Loucy (cell line): ENCODE results near the gene IFNA5.

Experiments
- H2AFZ ChIP-seq: fragments of 200-600 bp; sonication (generic); 2 replicates; pipeline ENCODE4 v1.6.0; 2016; ENCODE audit warnings: antibody characterized with exemption, mild to moderate bottlenecking, low read length, moderate library complexity
- H3F3A ChIP-seq: fragments of 200-600 bp; 2 replicates; pipeline ENCODE4 v1.6.0; 2016; ENCODE audit warnings: antibody characterized with exemption, low read depth, mild to moderate bottlenecking
- H3K27me3 ChIP-seq: fragments of 200-600 bp; sonication (generic); 2 replicates; pipeline ENCODE4 v1.6.1; 2014; ENCODE audit warnings: low read length, mild to moderate bottlenecking; ENCODE audit not compliant: insufficient read depth, poor library complexity, severe bottlenecking
- H3K36me3 ChIP-seq: fragments of 200-600 bp; sonication (generic); 2 replicates; pipeline ENCODE4 v1.6.1; 2016; ENCODE audit warnings: low read length; ENCODE audit not compliant: insufficient read depth
- H3K4me1 ChIP-seq: fragments of 200-600 bp; sonication (generic); 2 replicates; pipeline ENCODE4 v1.5.1; 2014; ENCODE audit warnings: low read length, mild to moderate bottlenecking; ENCODE audit not compliant: insufficient read depth, poor library complexity, severe bottlenecking
- H3K4me2 ChIP-seq: fragments of 200-600 bp; sonication (generic); 2 replicates; pipeline ENCODE4 v1.6.0; 2014; ENCODE audit warnings: antibody characterized with exemption, low read length, low read depth, mild to moderate bottlenecking; ENCODE audit not compliant: poor library complexity, severe bottlenecking
- H3K4me3 ChIP-seq: fragments of 200-600 bp; sonication (generic); 2 replicates; pipeline ENCODE4 v1.5.1; 2014; ENCODE audit warnings: low read length, mild to moderate bottlenecking, mixed read lengths; ENCODE audit not compliant: poor library complexity, severe bottlenecking
- H3K79me2 ChIP-seq: fragments of 200-600 bp; sonication (generic); 2 replicates; pipeline ENCODE4 v1.6.1; 2014; ENCODE audit warnings: low read length; ENCODE audit not compliant: insufficient read depth
- H3K9ac ChIP-seq: fragments of 200-600 bp; sonication (generic); 2 replicates; pipeline ENCODE4 v1.6.0; 2014; ENCODE audit warnings: mild to moderate bottlenecking, low read depth, low read length, moderate library complexity; ENCODE audit not compliant: poor library complexity, severe bottlenecking
- H3K9me2 ChIP-seq: fragments of 200-600 bp; sonication (generic); replicated peaks from 2 replicates; pipeline ENCODE4 v1.6.1; 2016; ENCODE audit warnings: low read depth, low read length, mixed read lengths
- H3K9me3 ChIP-seq: fragments of 200-600 bp; sonication (generic); 2 replicates; pipeline ENCODE4 v1.6.1; 2014; ENCODE audit warnings: mild to moderate bottlenecking, antibody characterized with exemption, low read length, low read depth; ENCODE audit not compliant: insufficient read depth
- H4K20me1 ChIP-seq: fragments of 200-600 bp; sonication (generic); 2 replicates; pipeline ENCODE4 v1.6.0; 2014; ENCODE audit warnings: antibody characterized with exemption, low read length, mild to moderate bottlenecking; ENCODE audit not compliant: insufficient read depth, poor library complexity, severe bottlenecking
- EZH2phosphoT487 ChIP-seq: fragments of 200-600 bp; IDR thresholded peaks from 2 replicates; pipeline ENCODE4 v1.6.1; 2018; ENCODE audit warnings: antibody characterized with exemption, mild to moderate bottlenecking, moderate library complexity, borderline replicate concordance
- TF ChIP-seq, protein P1 (sequence below): fragments of 200-600 bp; sonication (generic); conservative IDR thresholded peaks from 2 replicates; pipeline ENCODE4 v1.5.1; 2014; ENCODE audit warnings: mild to moderate bottlenecking, antibody characterized with exemption, low read length

The IFNA5 gene

DNA sequence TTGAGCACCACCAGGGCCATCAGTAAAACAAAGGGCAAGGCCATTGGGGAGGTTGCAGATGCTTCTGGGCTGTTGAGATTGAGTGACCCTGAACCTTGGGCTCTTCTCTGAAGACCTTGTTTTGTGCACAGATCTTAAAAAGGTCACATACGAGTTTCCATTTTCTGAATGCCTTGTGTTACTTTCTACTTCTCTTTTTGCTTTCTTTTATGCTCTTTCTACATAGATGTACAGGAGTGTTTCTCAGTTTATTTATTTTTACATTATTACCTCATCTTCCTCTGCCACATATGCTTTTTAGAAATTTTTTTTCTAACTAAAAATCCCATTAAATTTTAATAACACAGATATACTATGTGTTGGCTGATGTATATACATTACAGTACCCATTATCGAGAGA, at the start of gene IFNA5:
TSS of gene IFNA5 (minus strand) at position 101 of the 400 bp plus-strand sequence. CDS start at position 44, 57 bp downstream.
- Histone ChIP-seq H3K9me3 (no peaks in the 10 kb centered on the region), H3K9me2 (no peaks in the 10 kb centered on the region), H3K36me3 (no peaks in the 10 kb centered on the region), H3K79me2 (no peaks in the 10 kb centered on the region), H3K4me2 (no peak within 1 kb of the TSS), H3K9ac (no peak within 1 kb of the TSS), H3K4me1 (no peaks in the 10 kb centered on the region), H3K27me3 (no peaks in the 10 kb centered on the region), H3K4me3 (no peak within 1 kb of the TSS), H3F3A (no peaks in the 10 kb centered on the region), H2AFZ (no peak within 1 kb of the TSS), H4K20me1 (no peaks in the 10 kb centered on the region)
- TF ChIP-seq EZH2phosphoT487, result no peak
- TF ChIP-seq, protein P1, sequence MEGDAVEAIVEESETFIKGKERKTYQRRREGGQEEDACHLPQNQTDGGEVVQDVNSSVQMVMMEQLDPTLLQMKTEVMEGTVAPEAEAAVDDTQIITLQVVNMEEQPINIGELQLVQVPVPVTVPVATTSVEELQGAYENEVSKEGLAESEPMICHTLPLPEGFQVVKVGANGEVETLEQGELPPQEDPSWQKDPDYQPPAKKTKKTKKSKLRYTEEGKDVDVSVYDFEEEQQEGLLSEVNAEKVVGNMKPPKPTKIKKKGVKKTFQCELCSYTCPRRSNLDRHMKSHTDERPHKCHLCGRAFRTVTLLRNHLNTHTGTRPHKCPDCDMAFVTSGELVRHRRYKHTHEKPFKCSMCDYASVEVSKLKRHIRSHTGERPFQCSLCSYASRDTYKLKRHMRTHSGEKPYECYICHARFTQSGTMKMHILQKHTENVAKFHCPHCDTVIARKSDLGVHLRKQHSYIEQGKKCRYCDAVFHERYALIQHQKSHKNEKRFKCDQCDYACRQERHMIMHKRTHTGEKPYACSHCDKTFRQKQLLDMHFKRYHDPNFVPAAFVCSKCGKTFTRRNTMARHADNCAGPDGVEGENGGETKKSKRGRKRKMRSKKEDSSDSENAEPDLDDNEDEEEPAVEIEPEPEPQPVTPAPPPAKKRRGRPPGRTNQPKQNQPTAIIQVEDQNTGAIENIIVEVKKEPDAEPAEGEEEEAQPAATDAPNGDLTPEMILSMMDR, result no peak

DNA sequence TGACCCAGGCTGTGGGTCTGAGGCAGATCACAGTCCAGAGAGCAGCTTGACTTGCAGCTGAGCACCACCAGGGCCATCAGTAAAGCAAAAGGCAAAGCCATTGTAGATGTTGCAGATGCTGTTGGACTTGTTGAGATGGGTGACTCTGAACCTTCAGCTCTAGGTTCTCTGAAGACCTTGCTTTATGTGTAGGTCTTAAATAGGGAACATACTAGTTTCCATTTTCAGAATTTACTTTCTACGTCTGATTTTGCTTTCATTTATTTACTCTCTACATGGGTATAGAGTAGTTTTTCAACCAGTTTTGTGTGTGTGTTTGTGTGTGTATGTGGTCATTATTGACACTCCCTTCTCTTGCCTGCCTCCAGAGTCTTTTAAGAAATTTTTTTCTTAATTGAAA, 45.7 kb upstream of the IFNA5 start, which contains the start of gene IFNA6:
TSS of gene IFNA6 (minus strand) at position 101 of the 400 bp plus-strand sequence. CDS start at position 101, 0 bp downstream.
- Histone ChIP-seq H2AFZ (no peak within 1 kb of the TSS), H3K4me1 (no peaks in the 10 kb centered on the region), H3K9me3 (no peaks in the 10 kb centered on the region; the same call in 1 of the 2 replicates), H3F3A (no peaks in the 10 kb centered on the region), H3K9me2 (no peaks in the 10 kb centered on the region), H3K9ac (no peak within 1 kb of the TSS), H3K79me2 (no peaks in the 10 kb centered on the region), H3K27me3 (no peaks in the 10 kb centered on the region), H3K4me3 (no peak within 1 kb of the TSS), H3K4me2 (no peak within 1 kb of the TSS), H3K36me3 (no peaks in the 10 kb centered on the region), H4K20me1 (no peaks in the 10 kb centered on the region)
- TF ChIP-seq, protein P1, result no peak
- no peak for TF ChIP-seq EZH2phosphoT487

DNA sequence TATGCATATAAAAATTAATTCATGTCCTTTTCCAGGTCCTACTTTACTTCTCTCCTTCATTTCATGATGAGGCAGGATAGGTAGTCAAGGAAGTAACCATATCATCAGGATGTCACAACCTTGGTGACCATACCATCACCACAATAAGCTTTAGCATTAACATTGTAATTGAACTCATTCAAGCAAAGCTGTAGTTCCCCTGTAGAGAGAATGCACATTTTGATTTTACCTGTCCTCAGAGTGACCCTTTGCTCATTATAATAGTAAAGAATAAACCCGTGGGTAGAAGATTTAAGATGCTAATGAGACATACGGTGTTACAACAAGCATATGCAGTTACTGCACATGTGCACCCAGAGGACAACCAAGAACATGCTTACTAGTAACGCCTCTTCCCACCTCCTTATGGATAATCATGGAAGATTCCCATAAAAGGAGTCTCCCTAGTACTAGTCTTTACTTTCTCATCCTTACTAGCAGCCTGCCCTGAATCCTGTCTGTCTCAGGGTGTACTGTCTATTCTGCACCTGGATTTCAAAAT, 43.4 kb upstream of the IFNA5 start:
- no peaks in the 10 kb centered on the region for H3K9me2 ChIP-seq
- H3K27me3 ChIP-seq, result no peaks in the 10 kb centered on the region
- H3K9me3 ChIP-seq, result no peaks in the 10 kb centered on the region
- H4K20me1 ChIP-seq, result no peaks in the 10 kb centered on the region
- no peak overlapping the region for H3K4me3 ChIP-seq
- TF ChIP-seq, protein P1, result no peak
- no peak for TF ChIP-seq EZH2phosphoT487
- H3K9ac ChIP-seq, result no peak overlapping the region
- no peaks in the 10 kb centered on the region for H3K79me2 ChIP-seq
- no peaks in the 10 kb centered on the region for H3F3A ChIP-seq
- no peaks in the 10 kb centered on the region for H3K4me1 ChIP-seq
- H3K4me2 ChIP-seq, result no peak overlapping the region
- no peaks in the 10 kb centered on the region for H3K36me3 ChIP-seq
- H2AFZ ChIP-seq, result no peak overlapping the region
